Measurements from ENCODE around the gene PGS1. TPM values are rescaled to one million over a fixed set of nuclear protein-coding genes. Genes with fewer than 3 reads are reported as not detected.

PGS1 gene
- polyA plus RNA-seq, 2 donors = 13.9 to 14.2 TPM

DNA sequence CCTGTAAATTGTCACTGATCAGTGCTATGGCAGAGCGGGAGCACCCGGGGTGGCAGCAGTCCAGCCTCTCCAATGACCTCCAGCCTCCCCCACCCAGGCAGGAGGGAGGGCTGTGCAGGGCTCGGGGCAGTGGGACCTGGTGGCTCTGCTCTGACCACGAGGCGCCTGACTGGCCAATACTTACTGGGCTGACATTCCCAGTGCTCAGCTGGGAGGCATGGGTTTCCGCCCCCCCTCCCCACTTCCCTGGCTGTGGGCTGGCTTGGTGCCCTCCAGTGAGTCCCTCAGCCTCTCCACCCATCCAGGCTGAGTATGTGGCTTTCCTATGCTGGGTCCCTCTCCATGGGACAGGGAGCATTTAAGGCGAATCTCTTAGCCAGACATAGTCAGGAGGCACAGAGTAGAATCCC is 21.3 kb upstream of the PGS1 start:
- Histone ChIP-seq H3K9me3 (ENCODE audit: control insufficient read depth in 2 of 2, insufficient read depth in 1 of 2, low read depth in 1 of 2, low read length in 1 of 2) (no peaks in the 10 kb centered on the region), H3K4me3 (ENCODE audit: low read depth in 1 of 2, low read length in 2 of 2) (peak overlapping the region; percentile 10 to 69), H3K36me3 (ENCODE audit: control insufficient read depth in 2 of 2, insufficient read depth in 2 of 2, low read length in 1 of 2) (peaks cover 2 to 3% of the 10 kb centered on the region in 2 donors), H3K27me3 (ENCODE audit: control insufficient read depth in 1 of 2, insufficient read depth in 2 of 2, low read length in 2 of 2) (no peaks in the 10 kb centered on the region), H3K27ac (ENCODE audit: low read depth in 2 of 2, low read length in 1 of 2) (peak overlapping the region; percentile 19 to 35), H3K4me1 (ENCODE audit: control insufficient read depth in 2 of 2, insufficient read depth in 2 of 2, low read length in 1 of 2) (peaks cover 0 to 29% of the 10 kb centered on the region in 2 donors)
- WGBS, 2 donors = 53 to 56% methylated on average over 7 of the region's 7 CpGs

DNA sequence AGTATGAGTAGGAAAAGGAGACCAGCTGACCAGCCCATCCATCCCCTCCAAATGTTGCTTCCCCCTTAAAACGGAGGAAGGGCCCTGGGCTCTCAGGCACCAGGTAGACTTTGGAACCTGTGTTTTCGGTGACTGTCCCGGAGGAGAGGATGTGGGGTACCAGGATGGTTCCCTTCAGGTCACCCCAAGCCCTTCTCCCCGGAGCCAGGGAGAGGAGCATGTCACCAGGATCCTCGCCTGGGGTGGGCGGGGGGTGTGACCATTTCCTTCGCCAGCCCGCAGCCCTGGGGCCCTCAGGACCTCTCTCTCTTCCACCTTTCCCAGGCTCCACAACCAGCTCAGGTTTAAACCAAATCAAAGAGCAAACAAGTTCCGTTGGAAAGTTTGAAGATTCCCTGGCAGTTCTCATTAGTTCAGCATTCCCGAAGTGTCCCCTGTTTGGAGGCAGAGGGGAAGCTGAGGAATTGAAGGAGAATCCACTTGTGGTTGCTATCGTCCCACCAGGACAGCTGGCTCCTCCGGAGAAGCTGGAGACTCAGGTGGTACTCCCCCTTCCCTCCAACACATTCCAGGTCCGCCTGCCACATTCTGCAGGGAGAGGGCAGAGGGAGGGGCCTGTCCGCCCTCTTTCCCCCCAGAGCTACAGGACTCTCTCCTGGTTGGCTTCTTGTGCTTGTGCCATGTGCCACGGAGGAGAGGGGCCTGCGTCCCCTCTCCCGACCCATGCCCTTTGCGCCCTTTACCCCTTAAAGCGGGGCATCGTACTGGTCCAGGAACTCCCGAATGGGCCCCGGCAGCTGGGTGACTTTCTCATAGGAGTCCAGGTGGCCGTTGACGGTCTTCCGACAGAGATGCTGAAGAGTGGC is 20.5 kb upstream of the PGS1 start:
- Histone ChIP-seq H3K4me1 (ENCODE audit: control insufficient read depth in 2 of 2, insufficient read depth in 2 of 2, low read length in 1 of 2) (peaks cover 0 to 24% of the 10 kb centered on the region in 2 donors), H3K27me3 (ENCODE audit: control insufficient read depth in 1 of 2, insufficient read depth in 2 of 2, low read length in 2 of 2) (no peaks in the 10 kb centered on the region)

DNA sequence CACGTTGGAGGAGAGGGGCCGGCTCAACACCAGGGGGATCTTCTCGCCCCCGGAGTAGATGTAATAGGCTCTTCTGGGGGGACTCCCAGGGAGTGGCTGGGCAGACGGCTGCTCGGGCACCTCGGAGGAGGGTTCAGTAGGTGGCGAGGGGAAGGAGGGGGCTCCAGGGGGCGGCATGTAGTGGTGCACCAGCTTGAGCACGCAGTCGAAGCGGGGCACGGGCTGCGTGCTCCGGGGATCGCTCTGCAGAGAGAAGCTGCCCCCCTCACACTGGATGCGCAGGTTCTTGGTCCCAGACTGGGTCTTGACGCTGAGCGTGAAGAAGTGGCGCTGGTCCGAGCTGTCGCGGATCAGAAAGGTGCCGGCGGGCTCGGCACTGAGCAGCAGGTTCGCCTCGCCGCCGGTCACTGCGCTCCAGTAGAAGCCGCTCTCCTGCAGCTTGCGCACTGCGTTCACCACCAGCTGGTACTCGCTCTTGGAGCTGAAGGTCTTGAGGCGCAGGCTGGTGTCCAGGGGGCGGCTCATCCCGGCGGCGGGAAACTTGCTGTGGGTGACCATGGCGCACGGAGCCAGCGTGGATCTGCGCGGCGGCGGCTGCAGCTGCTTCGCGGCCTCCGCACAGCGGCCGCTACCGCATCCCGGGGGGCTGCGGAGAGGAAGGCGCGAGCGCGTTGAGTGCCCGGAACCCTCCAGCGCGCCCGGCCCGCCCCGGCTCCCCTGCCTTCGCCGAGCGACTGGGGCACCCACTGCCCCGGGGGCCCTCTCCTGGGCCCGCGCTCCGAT is 19.7 kb upstream of the PGS1 start:
- no peaks in the 10 kb centered on the region for H3K9me3 ChIP-seq (ENCODE audit: control insufficient read depth in 2 of 2, insufficient read depth in 1 of 2, low read depth in 1 of 2, low read length in 1 of 2)

More for the DNA sequence above, 20.5 kb upstream of the PGS1 start:
- Histone ChIP-seq H3K4me3 (ENCODE audit: low read depth in 1 of 2, low read length in 2 of 2) (peak overlapping the region; percentile 69 to 73), H3K36me3 (ENCODE audit: control insufficient read depth in 2 of 2, insufficient read depth in 2 of 2, low read length in 1 of 2) (peaks cover 2 to 3% of the 10 kb centered on the region in 2 donors), H3K9me3 (ENCODE audit: control insufficient read depth in 2 of 2, insufficient read depth in 1 of 2, low read depth in 1 of 2, low read length in 1 of 2) (no peaks in the 10 kb centered on the region), H3K27ac (ENCODE audit: low read depth in 2 of 2, low read length in 1 of 2) (peak overlapping the region; percentile 18 to 20)
- WGBS, 2 donors = 61 to 69% methylated on average over 24 to 25 of the region's 25 CpGs

GRCh38 chr17:78359321-78359996 is 19.0 kb upstream of the PGS1 start:
- H3K27me3 ChIP-seq (ENCODE audit: control insufficient read depth in 1 of 2, insufficient read depth in 2 of 2, low read length in 2 of 2) = no peaks in the 10 kb centered on the region
- H3K4me1 ChIP-seq (ENCODE audit: control insufficient read depth in 2 of 2, insufficient read depth in 2 of 2, low read length in 1 of 2) = peaks cover 0 to 24% of the 10 kb centered on the region in 2 donors
- 0% methylated on average over 50 to 70 of the region's 70 CpGs for WGBS, 2 donors
- H3K36me3 ChIP-seq (ENCODE audit: control insufficient read depth in 2 of 2, insufficient read depth in 2 of 2, low read length in 1 of 2) = peaks cover 2 to 3% of the 10 kb centered on the region in 2 donors
- no peaks in the 10 kb centered on the region for H3K9me3 ChIP-seq (ENCODE audit: control insufficient read depth in 2 of 2, insufficient read depth in 1 of 2, low read depth in 1 of 2, low read length in 1 of 2)
- H3K27ac ChIP-seq (ENCODE audit: low read depth in 2 of 2, low read length in 1 of 2) = peak overlapping the region; percentile 76 to 92
- H3K4me3 ChIP-seq (ENCODE audit: low read depth in 1 of 2, low read length in 2 of 2) = peak overlapping the region; percentile 69 to 73

More for the DNA sequence above, 19.7 kb upstream of the PGS1 start:
- peak overlapping the region; percentile 69 to 73 for H3K4me3 ChIP-seq (ENCODE audit: low read depth in 1 of 2, low read length in 2 of 2)
- no peaks in the 10 kb centered on the region for H3K27me3 ChIP-seq (ENCODE audit: control insufficient read depth in 1 of 2, insufficient read depth in 2 of 2, low read length in 2 of 2)
- H3K27ac ChIP-seq (ENCODE audit: low read depth in 2 of 2, low read length in 1 of 2) = peak overlapping the region; percentile 76 to 92
- peaks cover 2 to 3% of the 10 kb centered on the region in 2 donors for H3K36me3 ChIP-seq (ENCODE audit: control insufficient read depth in 2 of 2, insufficient read depth in 2 of 2, low read length in 1 of 2)
- H3K4me1 ChIP-seq (ENCODE audit: control insufficient read depth in 2 of 2, insufficient read depth in 2 of 2, low read length in 1 of 2) = peaks cover 0 to 24% of the 10 kb centered on the region in 2 donors
- 10 to 17% methylated on average over 66 to 72 of the region's 72 CpGs for WGBS, 2 donors

DNA sequence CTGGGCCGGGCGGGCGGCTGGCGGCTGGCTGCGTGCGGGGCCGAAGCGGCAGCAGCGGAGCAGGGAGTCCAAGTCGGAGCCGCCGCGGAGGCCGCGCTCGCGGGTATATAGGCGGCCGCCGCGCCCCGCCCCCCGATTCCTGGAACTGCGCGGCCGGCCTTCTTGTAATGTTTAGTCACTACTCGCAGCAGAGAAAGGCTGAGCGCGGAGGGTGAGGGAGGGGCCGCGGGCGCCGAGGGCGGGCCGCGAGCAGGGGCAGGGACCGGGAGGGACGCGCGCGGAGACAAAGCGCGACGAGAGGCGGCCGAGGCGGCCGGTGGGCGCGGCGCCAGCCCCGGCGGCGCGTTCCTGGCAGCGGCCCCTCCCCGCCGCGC is 18.5 kb upstream of the PGS1 start, which contains the start of gene SOCS3:
TSS of gene SOCS3 (minus strand) at position 81 of the 374 bp plus-strand sequence. CDS start 982 bp downstream, outside the sequence.
- peak within 1 kb of the TSS; percentile 89 to 92 for H3K27ac ChIP-seq (ENCODE audit: low read depth in 2 of 2, low read length in 1 of 2)
- H3K4me1 ChIP-seq (ENCODE audit: control insufficient read depth in 2 of 2, insufficient read depth in 2 of 2, low read length in 1 of 2) = peaks cover 0 to 24% of the 10 kb centered on the region in 2 donors
- WGBS, 2 donors = 0% methylated on average over 48 to 59 of the region's 59 CpGs
- H3K27me3 ChIP-seq (ENCODE audit: control insufficient read depth in 1 of 2, insufficient read depth in 2 of 2, low read length in 2 of 2) = no peaks in the 10 kb centered on the region
- no peaks in the 10 kb centered on the region for H3K9me3 ChIP-seq (ENCODE audit: control insufficient read depth in 2 of 2, insufficient read depth in 1 of 2, low read depth in 1 of 2, low read length in 1 of 2)
- peaks cover 2 to 3% of the 10 kb centered on the region in 2 donors for H3K36me3 ChIP-seq (ENCODE audit: control insufficient read depth in 2 of 2, insufficient read depth in 2 of 2, low read length in 1 of 2)
- peak within 1 kb of the TSS; percentile 69 to 73 for H3K4me3 ChIP-seq (ENCODE audit: low read depth in 1 of 2, low read length in 2 of 2)

GRCh38 chr17:78360371-78361224 is 17.9 kb upstream of the PGS1 start:
- Histone ChIP-seq H3K27me3 (ENCODE audit: control insufficient read depth in 1 of 2, insufficient read depth in 2 of 2, low read length in 2 of 2) (no peaks in the 10 kb centered on the region), H3K27ac (ENCODE audit: low read depth in 2 of 2, low read length in 1 of 2) (peak overlapping the region; percentile 89 to 92), H3K4me1 (ENCODE audit: control insufficient read depth in 2 of 2, insufficient read depth in 2 of 2, low read length in 1 of 2) (peaks cover 0 to 24% of the 10 kb centered on the region in 2 donors), H3K4me3 (ENCODE audit: low read depth in 1 of 2, low read length in 2 of 2) (peak overlapping the region; percentile 46 to 69), H3K9me3 (ENCODE audit: control insufficient read depth in 2 of 2, insufficient read depth in 1 of 2, low read depth in 1 of 2, low read length in 1 of 2) (no peaks in the 10 kb centered on the region), H3K36me3 (ENCODE audit: control insufficient read depth in 2 of 2, insufficient read depth in 2 of 2, low read length in 1 of 2) (peaks cover 2 to 3% of the 10 kb centered on the region in 2 donors)
- WGBS, 2 donors = 2 to 3% methylated on average over 44 to 49 of the region's 49 CpGs

DNA sequence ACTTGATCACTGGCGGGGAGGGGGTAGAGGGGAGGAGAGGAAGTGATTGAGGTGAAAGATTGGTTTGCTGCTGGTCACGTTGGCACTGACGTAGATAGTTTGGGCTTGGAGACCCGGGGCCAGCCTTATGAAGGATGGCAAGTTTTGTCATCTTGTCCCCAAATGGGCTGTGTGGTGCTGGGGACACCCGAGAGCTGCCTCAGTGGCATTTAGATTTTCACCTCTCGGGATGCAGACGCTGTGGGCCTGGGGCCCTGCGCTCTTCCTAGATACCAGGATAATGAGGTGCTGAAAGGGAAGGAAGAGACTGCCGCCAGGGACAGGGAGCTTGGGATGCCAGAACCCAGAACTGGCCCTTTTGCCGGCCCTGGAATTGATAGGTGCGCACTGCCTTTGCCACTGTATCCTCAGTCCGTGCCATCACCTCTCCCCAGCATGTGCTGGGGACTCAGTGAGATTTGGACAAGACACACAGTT is 17.2 kb upstream of the PGS1 start:
- 66% methylated on average over 12 of the region's 12 CpGs for WGBS, 2 donors
- Histone ChIP-seq H3K4me3 (ENCODE audit: low read depth in 1 of 2, low read length in 2 of 2) (no peak overlapping the region), H3K36me3 (ENCODE audit: control insufficient read depth in 2 of 2, insufficient read depth in 2 of 2, low read length in 1 of 2) (peaks cover 2 to 3% of the 10 kb centered on the region in 2 donors), H3K4me1 (ENCODE audit: control insufficient read depth in 2 of 2, insufficient read depth in 2 of 2, low read length in 1 of 2) (peaks cover 0 to 21% of the 10 kb centered on the region in 2 donors), H3K27me3 (ENCODE audit: control insufficient read depth in 1 of 2, insufficient read depth in 2 of 2, low read length in 2 of 2) (no peaks in the 10 kb centered on the region), H3K9me3 (ENCODE audit: control insufficient read depth in 2 of 2, insufficient read depth in 1 of 2, low read depth in 1 of 2, low read length in 1 of 2) (no peaks in the 10 kb centered on the region), H3K27ac (ENCODE audit: low read depth in 2 of 2, low read length in 1 of 2) (peak overlapping the region in 1 of 2 donors; percentile 40)

GRCh38 chr17:78362232-78362631 is 16.2 kb upstream of the PGS1 start:
- H3K4me1 ChIP-seq (ENCODE audit: control insufficient read depth in 2 of 2, insufficient read depth in 2 of 2, low read length in 1 of 2) = peaks cover 0 to 21% of the 10 kb centered on the region in 2 donors
- no peaks in the 10 kb centered on the region for H3K9me3 ChIP-seq (ENCODE audit: control insufficient read depth in 2 of 2, insufficient read depth in 1 of 2, low read depth in 1 of 2, low read length in 1 of 2)
- no peak overlapping the region for H3K27ac ChIP-seq (ENCODE audit: low read depth in 2 of 2, low read length in 1 of 2)
- peaks cover 2 to 3% of the 10 kb centered on the region in 2 donors for H3K36me3 ChIP-seq (ENCODE audit: control insufficient read depth in 2 of 2, insufficient read depth in 2 of 2, low read length in 1 of 2)
- no peak overlapping the region for H3K4me3 ChIP-seq (ENCODE audit: low read depth in 1 of 2, low read length in 2 of 2)
- WGBS, 2 donors = 94 to 98% methylated on average over 5 of the region's 5 CpGs
- H3K27me3 ChIP-seq (ENCODE audit: control insufficient read depth in 1 of 2, insufficient read depth in 2 of 2, low read length in 2 of 2) = no peaks in the 10 kb centered on the region

Data from esophagus (tissue), 2 donors.